Erythroblast (primary cell): ENCODE measurements around the gene KRTAP10-12.

ENCODE experiments used
- GATA1 ChIP-seq: IDR thresholded peaks from 2 replicates; pipeline ENCODE4 v1.6.1; 2011; ENCODE audit warnings: low read depth, mild to moderate bottlenecking, control low read depth, low read length, moderate library complexity
- POLR2A ChIP-seq: IDR thresholded peaks from 2 replicates; pipeline ENCODE4 v1.6.1; 2011; ENCODE audit warnings: mild to moderate bottlenecking, low read length

- TF ChIP-seq POLR2A (no peak), GATA1 (no peak)
Measured at GRCh38 chr21:44650265-44650972, 46.6 kb upstream of the KRTAP10-12 start.
